ENCODE data around the gene OR51S1.
"Not testable (repeated sequence)": the region's sequence is repeated elsewhere in the genome, so short reads cannot be mapped to it uniquely, and the experiment has no call there.

The OR51S1 gene

DNA sequence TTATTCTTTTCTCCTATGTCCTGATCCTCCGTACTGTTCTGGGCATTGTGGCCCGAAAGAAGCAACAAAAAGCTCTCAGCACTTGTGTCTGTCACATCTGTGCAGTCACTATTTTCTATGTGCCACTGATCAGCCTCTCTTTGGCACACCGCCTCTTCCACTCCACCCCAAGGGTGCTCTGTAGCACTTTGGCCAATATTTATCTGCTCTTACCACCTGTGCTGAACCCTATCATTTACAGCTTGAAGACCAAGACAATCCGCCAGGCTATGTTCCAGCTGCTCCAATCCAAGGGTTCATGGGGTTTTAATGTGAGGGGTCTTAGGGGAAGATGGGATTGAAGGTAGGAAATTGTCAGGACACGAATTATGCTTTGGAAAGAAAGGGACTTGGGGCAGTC, 33.5 kb upstream of the OR51S1 start:
- no peak overlapping the region for H3K4me3 ChIP-seq (replicated peaks in 1 of 2; ENCODE audit: low read depth in 2 of 2, low read length in 2 of 2)
- TF ChIP-seq, protein P1, sequence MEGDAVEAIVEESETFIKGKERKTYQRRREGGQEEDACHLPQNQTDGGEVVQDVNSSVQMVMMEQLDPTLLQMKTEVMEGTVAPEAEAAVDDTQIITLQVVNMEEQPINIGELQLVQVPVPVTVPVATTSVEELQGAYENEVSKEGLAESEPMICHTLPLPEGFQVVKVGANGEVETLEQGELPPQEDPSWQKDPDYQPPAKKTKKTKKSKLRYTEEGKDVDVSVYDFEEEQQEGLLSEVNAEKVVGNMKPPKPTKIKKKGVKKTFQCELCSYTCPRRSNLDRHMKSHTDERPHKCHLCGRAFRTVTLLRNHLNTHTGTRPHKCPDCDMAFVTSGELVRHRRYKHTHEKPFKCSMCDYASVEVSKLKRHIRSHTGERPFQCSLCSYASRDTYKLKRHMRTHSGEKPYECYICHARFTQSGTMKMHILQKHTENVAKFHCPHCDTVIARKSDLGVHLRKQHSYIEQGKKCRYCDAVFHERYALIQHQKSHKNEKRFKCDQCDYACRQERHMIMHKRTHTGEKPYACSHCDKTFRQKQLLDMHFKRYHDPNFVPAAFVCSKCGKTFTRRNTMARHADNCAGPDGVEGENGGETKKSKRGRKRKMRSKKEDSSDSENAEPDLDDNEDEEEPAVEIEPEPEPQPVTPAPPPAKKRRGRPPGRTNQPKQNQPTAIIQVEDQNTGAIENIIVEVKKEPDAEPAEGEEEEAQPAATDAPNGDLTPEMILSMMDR (IDR thresholded peaks at IDR 0.05; ENCODE audit: low read depth, low read length), result no peak
- no peak for DNase-seq (ENCODE audit: low read depth in 2 of 2)

GRCh38 chr11:4881860-4882500, 33.0 kb upstream of the OR51S1 start, which contains the start of gene OR51T1:
TSS of gene OR51T1 (plus strand) at chr11:4881900. CDS start at chr11:4881900, 0 bp downstream.
- no peak within 1 kb of the TSS for H3K4me3 ChIP-seq (replicated peaks in 1 of 2; ENCODE audit: low read depth in 2 of 2, low read length in 2 of 2)
- peak; percentile 23 to 65 for DNase-seq (ENCODE audit: low read depth in 2 of 2)
- TF ChIP-seq, protein P1 (IDR thresholded peaks at IDR 0.05; ENCODE audit: low read depth, low read length), result no peak

DNA sequence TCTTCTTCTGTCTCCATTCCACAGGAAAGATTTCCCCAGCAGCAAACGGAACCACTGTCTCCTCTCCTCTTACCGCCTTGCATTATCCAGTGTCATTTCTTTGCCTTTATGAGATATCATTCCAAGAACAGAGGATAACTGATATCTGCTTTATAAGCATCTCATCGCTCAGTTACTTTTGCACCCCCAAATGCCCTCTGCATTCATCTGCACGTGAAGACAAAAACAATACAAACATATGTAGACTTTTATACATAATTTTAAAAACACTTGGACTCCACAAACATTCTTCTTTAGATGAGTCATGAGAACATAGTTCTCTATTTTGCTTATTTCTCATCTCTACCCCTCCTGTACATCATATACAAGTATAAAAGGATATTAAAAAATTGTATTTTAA, 32.2 kb upstream of the OR51S1 start:
- no peak overlapping the region for H3K4me3 ChIP-seq (replicated peaks in 1 of 2; ENCODE audit: low read depth in 2 of 2, low read length in 2 of 2)
- TF ChIP-seq, protein P1 (IDR thresholded peaks at IDR 0.05; ENCODE audit: low read depth, low read length), result no peak
- peak in 1 of 2 donors; percentile 34 for DNase-seq (ENCODE audit: low read depth in 2 of 2)

DNA sequence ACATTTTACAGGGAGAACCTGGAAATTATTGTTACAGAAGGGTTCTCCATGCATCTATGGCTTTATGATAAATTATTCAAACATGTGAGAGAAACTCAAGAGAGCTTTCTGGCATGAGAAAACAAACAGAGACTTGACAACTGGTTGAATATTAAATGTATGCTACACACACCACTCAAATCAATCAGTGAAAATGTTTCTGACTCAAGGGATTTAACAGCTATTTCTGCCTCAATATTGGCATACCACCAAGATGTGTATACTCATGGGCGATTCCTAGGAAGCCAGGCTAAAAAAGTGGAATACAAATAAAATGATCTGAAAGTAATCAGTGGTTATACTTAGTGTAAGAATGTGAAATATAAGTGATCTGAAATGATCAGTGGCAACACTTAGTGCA, 16.8 kb upstream of the OR51S1 start:
- TF ChIP-seq, protein P1 (IDR thresholded peaks at IDR 0.05; ENCODE audit: low read depth, low read length), result no peak
- no peak overlapping the region for H3K4me3 ChIP-seq (replicated peaks in 1 of 2; ENCODE audit: low read depth in 2 of 2, low read length in 2 of 2)
- DNase-seq (ENCODE audit: low read depth in 2 of 2), result no peak

DNA sequence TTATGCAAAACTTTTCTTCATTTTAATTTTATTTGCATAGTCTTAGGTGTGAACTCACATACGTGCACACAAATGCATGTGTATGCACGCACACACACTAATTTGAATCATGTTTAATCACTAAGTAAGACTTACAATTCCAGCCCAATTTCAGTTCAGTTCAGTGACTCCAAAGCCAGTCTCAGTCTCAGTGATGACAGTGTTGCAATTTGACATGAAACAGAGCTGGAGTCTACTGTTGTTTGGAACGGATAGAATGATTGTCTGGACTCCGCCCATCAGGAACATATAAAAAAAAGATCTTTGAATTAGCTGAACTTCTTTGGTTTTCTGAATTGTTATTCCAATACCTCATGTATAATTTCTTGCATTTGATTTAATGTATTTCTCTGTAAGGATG, 14.9 kb upstream of the OR51S1 start:
- DNase-seq (ENCODE audit: low read depth in 2 of 2), result peak in 1 of 2 donors; percentile 28
- H3K4me3 ChIP-seq (replicated peaks in 1 of 2; ENCODE audit: low read depth in 2 of 2, low read length in 2 of 2), result no peak overlapping the region
- TF ChIP-seq, protein P1 (IDR thresholded peaks at IDR 0.05; ENCODE audit: low read depth, low read length), result no peak

GRCh38 chr11:4862447-4863236, 13.6 kb upstream of the OR51S1 start:
- H3K4me3 ChIP-seq (replicated peaks in 1 of 2; ENCODE audit: low read depth in 2 of 2, low read length in 2 of 2), result no peak overlapping the region
- TF ChIP-seq, protein P1 (IDR thresholded peaks at IDR 0.05; ENCODE audit: low read depth, low read length), result no peak
- no peak for DNase-seq (ENCODE audit: low read depth in 2 of 2)

DNA sequence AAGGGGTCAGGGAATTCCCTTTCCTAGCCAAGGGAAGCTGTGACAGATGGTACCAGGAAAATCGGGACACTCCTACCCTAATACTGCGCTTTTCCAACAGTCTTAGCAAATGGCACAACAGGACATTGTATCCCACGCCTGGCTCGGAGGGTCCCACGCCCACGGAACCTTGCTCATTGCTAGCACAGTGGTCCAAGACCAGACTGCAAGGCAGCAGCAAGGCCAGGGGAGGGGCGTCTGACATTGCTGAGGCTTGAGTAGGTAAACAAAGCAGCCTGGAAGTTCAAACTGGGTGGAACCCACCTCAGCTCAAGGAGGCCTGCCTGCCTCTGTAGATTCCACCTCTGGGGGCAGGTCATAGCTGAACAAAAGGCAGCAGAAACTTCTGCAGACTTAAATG, 5.3 kb upstream of the OR51S1 start:
- H3K4me3 ChIP-seq (replicated peaks in 1 of 2; ENCODE audit: low read depth in 2 of 2, low read length in 2 of 2), result not testable (repeated sequence)

More for the DNA sequence above, 5.3 kb upstream of the OR51S1 start:
- DNase-seq (ENCODE audit: low read depth in 2 of 2), result not testable (repeated sequence)

Measured in cardiac fibroblast (primary cell).